Keratinocyte (primary cell): ENCODE results near the gene IDI1. TPM values are rescaled to one million over a fixed set of nuclear protein-coding genes. Genes with fewer than 3 reads are reported as not detected.

Experiments
- DNase-seq: peaks from one replicate; pipeline ENCODE4 v3.0.0-alpha.2; 2011; ENCODE audit warnings: low read depth, missing footprints, low spot score
- FAIRE-seq: peaks from 2 replicates; lab custom pipeline; 2011; peaks lifted over from hg19 to GRCh38; lab: Jason Lieb, UNC
- H2AFZ ChIP-seq: 2 replicates; pipeline ENCODE4 v1.6.0; 2012; ENCODE audit warnings: low read length, control low read depth, inconsistent platforms; ENCODE audit not compliant: control insufficient read depth
- H3K27ac ChIP-seq: 2 replicates; pipeline ENCODE4 v1.5.1; 2011; ENCODE audit warnings: low read length; ENCODE audit not compliant: control insufficient read depth, insufficient read depth
- H3K27me3 ChIP-seq: 3 replicates; pipeline ENCODE4 v1.6.0; 2011; ENCODE audit warnings: low read length; ENCODE audit not compliant: control insufficient read depth, insufficient read depth; ENCODE audit errors: extremely low read depth
- H3K36me3 ChIP-seq, 2 experiments: 2 replicates in 1 of 2; 3 replicates in 1 of 2; pipeline ENCODE4 v1.5.1; 2011; ENCODE audit warnings: low read length in 2 of 2, mild to moderate bottlenecking in 1 of 2; ENCODE audit not compliant: control insufficient read depth in 2 of 2, insufficient read depth in 2 of 2; ENCODE audit errors: extremely low read depth in 1 of 2
- H3K4me1 ChIP-seq: 3 replicates; pipeline ENCODE4 v1.5.1; 2011; ENCODE audit warnings: low read length; ENCODE audit not compliant: control insufficient read depth, insufficient read depth; ENCODE audit errors: extremely low read depth
- H3K4me2 ChIP-seq: 3 replicates; pipeline ENCODE4 v1.6.0; 2011; ENCODE audit warnings: low read depth, low read length; ENCODE audit not compliant: control insufficient read depth, insufficient read depth; ENCODE audit errors: extremely low read depth
- H3K4me3 ChIP-seq, 3 experiments: fragments of 200-600 bp in 1 of 3; sonication (generic) in 1 of 3; 2 replicates in 2 of 3; 3 replicates in 1 of 3; pipeline ENCODE4 v1.5.1; 2011 to 2016; ENCODE audit warnings: low read length in 3 of 3, mild to moderate bottlenecking in 3 of 3, control low read depth in 2 of 3, inconsistent platforms in 1 of 3, low read depth in 1 of 3, mixed read lengths in 1 of 3, mixed run types in 1 of 3, moderate library complexity in 1 of 3; ENCODE audit not compliant: control insufficient read depth in 2 of 3, insufficient read depth in 2 of 3; ENCODE audit errors: extremely low read depth in 1 of 3
- H3K79me2 ChIP-seq: 2 replicates; pipeline ENCODE4 v1.6.0; 2012; ENCODE audit warnings: low read length; ENCODE audit not compliant: control insufficient read depth, insufficient read depth
- H3K9ac ChIP-seq: 3 replicates; pipeline ENCODE4 v1.6.0; 2011; ENCODE audit warnings: low read length; ENCODE audit not compliant: control insufficient read depth, insufficient read depth; ENCODE audit errors: extremely low read depth
- H3K9me1 ChIP-seq: 3 replicates; pipeline ENCODE4 v1.6.0; 2011; ENCODE audit warnings: low read length; ENCODE audit not compliant: control insufficient read depth, insufficient read depth; ENCODE audit errors: extremely low read depth
- H3K9me3 ChIP-seq: 2 replicates; pipeline ENCODE4 v1.5.1; 2012; ENCODE audit warnings: low read depth, low read length; ENCODE audit not compliant: control insufficient read depth
- H4K20me1 ChIP-seq: 3 replicates; pipeline ENCODE4 v1.6.0; 2011; ENCODE audit warnings: low read length; ENCODE audit not compliant: control insufficient read depth, insufficient read depth; ENCODE audit errors: extremely low read depth
- CTCF ChIP-seq, 3 experiments: IDR thresholded peaks in 1 of 3; conservative IDR thresholded peaks in 1 of 3; optimal IDR thresholded peaks in 1 of 3; 2 replicates in 2 of 3; 3 replicates in 1 of 3; pipeline versions ENCODE3 to v1.5.1; 2011; ENCODE audit warnings: low read length in 3 of 3, mild to moderate bottlenecking in 3 of 3, moderate library complexity in 2 of 3, control low read depth in 1 of 3, inconsistent platforms in 1 of 3; ENCODE audit not compliant: insufficient read depth in 2 of 3; ENCODE audit errors: extremely low read depth in 1 of 3
- EZH2 ChIP-seq: IDR thresholded peaks from one replicate; pipeline ENCODE4 v1.6.1; 2012; ENCODE audit warnings: inconsistent platforms, mild to moderate bottlenecking, low read length, moderate library complexity
- dilution Hi-C: fragments of 300-500 bp; cut with MboI; formaldehyde crosslinking; loops from one replicate; pipeline ENCODE4 v1.7.0; 2020; ENCODE audit warnings: low sequenced_read_pairs; ENCODE audit not compliant: extremely low pct_ligation_motif_present
- polyA plus RNA-seq, 5 experiments: library from polyadenylated mRNA; depleted of rRNA in 3 of 5; stranded (reverse) in 3 of 5; stranded (forward) in 1 of 5; unstranded in 1 of 5; fragments of >200 nt; gene quantifications; 1 replicate in 1 of 5; 2 replicates in 3 of 5; 3 replicates in 1 of 5; pipeline versions ENCODE4 v1.2.1 to v1.2.3, GENCODE V29; 2011 to 2012; ENCODE audit warnings: missing spikeins in 2 of 5, low read depth in 1 of 5, low replicate concordance in 1 of 5

Gene IDI1
- polyA plus RNA-seq, 1 donor (not counting 4 experiments of a cell fraction or from before 2014, with no cell fraction given): 298 TPM

GRCh38 chr10:997266-998022 is 51.5 kb downstream of the IDI1 start:
- Histone ChIP-seq H3K79me2 (peaks cover 78% of the 10 kb centered on the region), H3K36me3 (peaks cover 43 to 77% of the 10 kb centered on the region in 2 experiments)

GRCh38 chr10:996031-996430 is 52.9 kb downstream of the IDI1 start:
- no peak overlapping the region for H2AFZ ChIP-seq
- no peak overlapping the region for H3K4me2 ChIP-seq
- dilution Hi-C loops: no loop called here
- H3K27me3 ChIP-seq: no peaks in the 10 kb centered on the region
- no peaks in the 10 kb centered on the region for H3K9me3 ChIP-seq
- H3K9ac ChIP-seq: no peak overlapping the region
- H3K4me1 ChIP-seq: no peaks in the 10 kb centered on the region
- peaks cover 76% of the 10 kb centered on the region for H3K79me2 ChIP-seq
- H3K27ac ChIP-seq: no peak overlapping the region
- no peak for FAIRE-seq
- peaks cover 17% of the 10 kb centered on the region for H4K20me1 ChIP-seq
- TF ChIP-seq EZH2 (no peak), CTCF (optimal IDR thresholded peaks at IDR 0.05 in 1 of 3, IDR thresholded peaks at IDR 0.05 in 1 of 3, conservative IDR thresholded peaks at IDR 0.05 in 1 of 3; ENCODE audit: extremely low read depth in 1 of 3, insufficient read depth in 2 of 3, low read length in 3 of 3) (no peak)
- no peak overlapping the region for H3K4me3 ChIP-seq
- H3K36me3 ChIP-seq: peaks cover 38 to 76% of the 10 kb centered on the region in 2 experiments
- no peaks in the 10 kb centered on the region for H3K9me1 ChIP-seq
- DNase-seq: no peak

More at GRCh38 chr10:997266-998022, 51.5 kb downstream of the IDI1 start:
- DNase-seq (no peak), FAIRE-seq (no peak)
- Histone ChIP-seq H2AFZ (no peak overlapping the region), H3K27me3 (no peaks in the 10 kb centered on the region), H3K27ac (no peak overlapping the region), H3K4me3 (no peak overlapping the region), H3K4me1 (no peaks in the 10 kb centered on the region), H3K4me2 (no peak overlapping the region), H3K9ac (no peak overlapping the region), H3K9me1 (no peaks in the 10 kb centered on the region), H4K20me1 (peaks cover 13% of the 10 kb centered on the region), H3K9me3 (no peaks in the 10 kb centered on the region)
- dilution Hi-C loops: no loop called here
- TF ChIP-seq CTCF (optimal IDR thresholded peaks at IDR 0.05 in 1 of 3, IDR thresholded peaks at IDR 0.05 in 1 of 3, conservative IDR thresholded peaks at IDR 0.05 in 1 of 3; ENCODE audit: extremely low read depth in 1 of 3, insufficient read depth in 2 of 3, low read length in 3 of 3) (no peak), EZH2 (no peak)
